ENCODE data around the gene CREB3L2.
"Not testable (repeated sequence)": the region's sequence is repeated elsewhere in the genome, so short reads cannot be mapped to it uniquely, and the experiment has no call there.

Gene CREB3L2

GRCh38 chr7:137978464-137979237 lies 23.2 kb downstream of the CREB3L2 start:
- H3K27me3 Mint-ChIP-seq: no peaks in the 10 kb centered on the region
- peaks cover 15% of the 10 kb centered on the region for H3K9me3 Mint-ChIP-seq
- H3K4me3 Mint-ChIP-seq: no peak overlapping the region
- H3K27ac Mint-ChIP-seq: no peak overlapping the region
- CTCF ChIA-PET: interaction anchor here (0.9 kb wide), 1 partner anchor 9 kb away, joined by 4 read pairs; no protein-coding TSS in a partner anchor
- DNase-seq: no peak
- peaks cover 12% of the 10 kb centered on the region for H3K36me3 Mint-ChIP-seq
- no peaks in the 10 kb centered on the region for H3K4me1 Mint-ChIP-seq

GRCh38 chr7:137977173-137977572 lies 24.7 kb downstream of the CREB3L2 start:
- no peak for DNase-seq
- no peaks in the 10 kb centered on the region for H3K27me3 Mint-ChIP-seq
- no peak overlapping the region for H3K27ac Mint-ChIP-seq
- CTCF ChIA-PET: no interaction called here
- no peaks in the 10 kb centered on the region for H3K4me1 Mint-ChIP-seq
- peaks cover 2% of the 10 kb centered on the region for H3K9me3 Mint-ChIP-seq
- no peak overlapping the region for H3K4me3 Mint-ChIP-seq
- H3K36me3 Mint-ChIP-seq: peaks cover 4% of the 10 kb centered on the region

DNA sequence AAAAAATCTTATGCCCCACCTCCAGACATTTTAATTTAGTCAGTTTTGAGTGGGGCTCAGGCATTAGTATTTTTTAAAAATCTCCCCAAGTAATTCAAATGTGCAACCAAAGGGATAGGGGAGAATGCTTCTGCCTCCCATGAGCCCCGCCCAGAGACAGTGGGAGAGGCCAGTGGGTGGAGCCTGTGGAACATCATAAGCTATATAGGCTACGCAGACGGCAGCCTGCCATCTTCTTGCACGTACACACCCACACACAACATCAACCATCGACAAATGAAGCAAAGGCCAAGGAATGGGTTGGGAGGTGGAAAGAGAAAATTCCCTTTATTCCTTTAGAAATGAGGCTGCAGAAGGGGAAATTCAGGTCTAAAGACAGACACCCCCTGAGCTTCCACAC lies 25.2 kb downstream of the CREB3L2 start:
- no peak overlapping the region for H3K27ac Mint-ChIP-seq
- no peak overlapping the region for H3K4me3 Mint-ChIP-seq
- CTCF ChIA-PET: no interaction called here
- H3K36me3 Mint-ChIP-seq: peaks cover 4% of the 10 kb centered on the region
- no peaks in the 10 kb centered on the region for H3K27me3 Mint-ChIP-seq
- peaks cover 2% of the 10 kb centered on the region for H3K9me3 Mint-ChIP-seq
- no peaks in the 10 kb centered on the region for H3K4me1 Mint-ChIP-seq
- no peak for DNase-seq

- Mint-ChIP-seq H3K9me3 (peaks cover under 1% of the 10 kb centered on the region), H3K4me3 (no peak overlapping the region), H3K36me3 (peaks cover 4% of the 10 kb centered on the region), H3K27ac (no peak overlapping the region), H3K27me3 (no peaks in the 10 kb centered on the region), H3K4me1 (no peaks in the 10 kb centered on the region)
- no peak for DNase-seq
- CTCF ChIA-PET: no interaction called here
Observed at GRCh38 chr7:137976232-137976631, 25.7 kb downstream of the CREB3L2 start.

- Mint-ChIP-seq H3K36me3 (peaks cover 4% of the 10 kb centered on the region), H3K27ac (no peak overlapping the region), H3K27me3 (no peaks in the 10 kb centered on the region), H3K4me3 (no peak overlapping the region), H3K4me1 (no peaks in the 10 kb centered on the region), H3K9me3 (no peaks in the 10 kb centered on the region)
- CTCF ChIA-PET: no interaction called here
- no peak for DNase-seq
Observed at GRCh38 chr7:137975768-137976167, 26.1 kb downstream of the CREB3L2 start.

- no peak for DNase-seq
- no peaks in the 10 kb centered on the region for H3K4me1 Mint-ChIP-seq
- no peak overlapping the region for H3K4me3 Mint-ChIP-seq
- H3K27ac Mint-ChIP-seq: no peak overlapping the region
- no peaks in the 10 kb centered on the region for H3K27me3 Mint-ChIP-seq
- H3K36me3 Mint-ChIP-seq: peaks cover 4% of the 10 kb centered on the region
- CTCF ChIA-PET: interaction anchor here (0.6 kb wide), 1 partner anchor 819 kb away, joined by 5 read pairs; no protein-coding TSS in a partner anchor
- H3K9me3 Mint-ChIP-seq: no peaks in the 10 kb centered on the region
Observed at GRCh38 chr7:137975221-137975620, 26.7 kb downstream of the CREB3L2 start.

- CTCF ChIA-PET: interaction anchor here (0.6 kb wide), 1 partner anchor 820 kb away, joined by 5 read pairs; no protein-coding TSS in a partner anchor
- Mint-ChIP-seq H3K9me3 (no peaks in the 10 kb centered on the region), H3K27me3 (no peaks in the 10 kb centered on the region), H3K27ac (no peak overlapping the region), H3K4me1 (no peaks in the 10 kb centered on the region), H3K36me3 (peaks cover 3% of the 10 kb centered on the region), H3K4me3 (no peak overlapping the region)
- no peak for DNase-seq
Observed at GRCh38 chr7:137974766-137975165, 27.1 kb downstream of the CREB3L2 start.

- peaks cover 6% of the 10 kb centered on the region for H3K36me3 Mint-ChIP-seq
Observed at GRCh38 chr7:137970253-137970975, 31.5 kb downstream of the CREB3L2 start.

DNA sequence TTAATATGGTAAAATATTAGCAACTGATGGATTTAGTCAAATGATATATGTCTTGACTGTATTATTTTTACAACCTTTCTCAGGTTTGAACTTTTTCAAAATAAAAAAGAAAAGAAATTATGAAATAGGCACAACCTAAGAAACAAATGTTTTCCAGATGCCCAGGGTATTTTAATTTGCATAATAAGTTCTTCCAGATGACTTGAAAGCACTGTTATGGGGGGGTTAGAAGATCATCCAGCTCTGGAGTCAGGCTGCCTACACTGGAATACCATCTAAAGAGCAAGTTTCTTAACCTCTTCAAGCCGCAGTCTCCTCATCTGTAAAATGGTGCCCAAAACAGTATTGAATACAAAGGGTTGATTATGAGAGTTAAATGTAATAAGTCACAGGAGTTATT lies 32.1 kb downstream of the CREB3L2 start:
- H3K9me3 Mint-ChIP-seq: no peaks in the 10 kb centered on the region
- H3K4me3 Mint-ChIP-seq: no peak overlapping the region
- CTCF ChIA-PET: no interaction called here
- H3K27me3 Mint-ChIP-seq: no peaks in the 10 kb centered on the region
- H3K36me3 Mint-ChIP-seq: peaks cover 6% of the 10 kb centered on the region
- H3K4me1 Mint-ChIP-seq: peaks cover 12% of the 10 kb centered on the region
- no peak for DNase-seq
- H3K27ac Mint-ChIP-seq: no peak overlapping the region

More at GRCh38 chr7:137970253-137970975, 31.5 kb downstream of the CREB3L2 start:
- Mint-ChIP-seq H3K27me3 (no peaks in the 10 kb centered on the region), H3K27ac (no peak overlapping the region), H3K4me1 (peaks cover 12% of the 10 kb centered on the region), H3K9me3 (no peaks in the 10 kb centered on the region), H3K4me3 (no peak overlapping the region)
- CTCF ChIA-PET: no interaction called here
- no peak for DNase-seq

DNA sequence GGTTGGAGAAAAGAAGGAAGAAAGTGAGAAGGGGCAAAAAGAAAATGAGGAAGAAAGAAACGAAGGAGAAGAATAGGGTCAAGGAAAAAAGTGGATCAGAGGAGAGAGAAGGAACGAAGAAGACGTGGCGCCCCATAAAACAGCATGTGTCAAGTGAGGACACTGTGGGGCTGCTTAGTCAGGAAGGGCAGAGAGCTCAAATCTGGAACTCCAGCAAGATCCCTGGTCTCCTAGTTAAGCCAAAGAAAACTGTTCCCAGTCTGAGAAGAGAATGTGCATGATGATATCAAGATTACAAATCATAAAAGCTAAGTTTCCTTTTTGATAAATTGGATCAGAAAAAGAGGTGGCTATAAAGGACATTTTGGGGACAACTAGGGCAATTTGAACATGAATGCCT lies 33.0 kb downstream of the CREB3L2 start:
- CTCF ChIA-PET: no interaction called here
- H3K27me3 Mint-ChIP-seq: no peaks in the 10 kb centered on the region
- peaks cover 6% of the 10 kb centered on the region for H3K36me3 Mint-ChIP-seq
- no peaks in the 10 kb centered on the region for H3K9me3 Mint-ChIP-seq
- no peak for DNase-seq
- H3K4me3 Mint-ChIP-seq: no peak overlapping the region
- peaks cover 12% of the 10 kb centered on the region for H3K4me1 Mint-ChIP-seq
- H3K27ac Mint-ChIP-seq: no peak overlapping the region

DNA sequence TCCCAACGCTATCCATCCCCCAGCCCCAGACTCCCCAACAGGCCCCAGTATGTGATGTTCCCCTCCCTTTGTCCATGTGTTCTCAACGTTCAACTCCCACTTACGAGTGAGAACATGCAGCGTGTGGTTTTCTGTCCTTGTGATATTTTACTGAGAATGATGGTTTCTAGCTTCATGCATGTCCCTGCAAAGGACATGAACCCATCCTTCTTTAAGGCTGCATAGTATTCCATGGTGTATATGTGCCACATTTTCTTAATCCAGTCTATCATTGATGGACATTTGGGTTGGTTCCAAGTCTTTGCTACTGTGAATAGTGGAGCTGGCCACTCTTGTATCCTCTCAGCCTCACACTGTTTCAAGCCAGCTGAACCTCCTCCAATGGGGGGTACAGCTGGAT lies 33.5 kb downstream of the CREB3L2 start:
- H3K4me1 Mint-ChIP-seq: peaks cover 12% of the 10 kb centered on the region
- CTCF ChIA-PET, DNase-seq, H3K27me3 Mint-ChIP-seq, H3K36me3 Mint-ChIP-seq, H3K9me3 Mint-ChIP-seq, H3K27ac Mint-ChIP-seq, H3K4me3 Mint-ChIP-seq: not testable (repeated sequence)

GRCh38 chr7:137967143-137968018 lies 34.5 kb downstream of the CREB3L2 start:
- no peaks in the 10 kb centered on the region for H3K27me3 Mint-ChIP-seq
- H3K36me3 Mint-ChIP-seq: peaks cover 6% of the 10 kb centered on the region
- H3K4me1 Mint-ChIP-seq: peaks cover 12% of the 10 kb centered on the region
- CTCF ChIA-PET: interaction anchor here (0.6 kb wide), 1 partner anchor 341 kb away, joined by 4 read pairs; no protein-coding TSS in a partner anchor
- no peak overlapping the region for H3K4me3 Mint-ChIP-seq
- H3K9me3 Mint-ChIP-seq: no peaks in the 10 kb centered on the region
- no peak for DNase-seq
- H3K27ac Mint-ChIP-seq: no peak overlapping the region

DNA sequence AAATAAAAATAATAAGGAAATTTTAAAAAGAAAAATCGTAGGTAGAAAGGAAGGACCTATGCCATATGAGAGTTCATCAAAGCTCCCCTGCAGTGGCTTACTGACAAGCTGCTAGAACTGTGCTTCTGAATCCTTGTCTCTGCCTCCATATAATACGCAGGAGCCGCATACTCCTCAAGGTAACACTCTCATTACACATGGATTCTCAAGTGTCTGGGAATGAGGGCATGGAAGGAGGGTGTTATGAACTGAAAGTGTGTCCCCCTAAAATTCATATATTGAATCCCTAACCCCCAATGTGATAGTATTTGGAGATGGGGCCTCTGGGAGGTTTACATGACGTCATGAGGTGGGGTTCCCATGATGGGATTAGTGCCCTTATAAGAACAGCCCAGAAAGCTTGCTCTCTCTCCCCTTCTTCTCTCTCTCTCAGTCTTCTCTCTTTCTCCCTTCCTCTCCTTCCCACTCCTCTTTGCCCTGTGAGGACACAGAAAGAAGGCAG lies 35.2 kb downstream of the CREB3L2 start:
- no peak overlapping the region for H3K27ac Mint-ChIP-seq
- CTCF ChIA-PET: interaction anchor here (1.0 kb wide), 1 partner anchor 16 kb away, joined by 3 read pairs; no protein-coding TSS in a partner anchor

More for the DNA sequence above, 35.2 kb downstream of the CREB3L2 start:
- Mint-ChIP-seq H3K27me3 (no peaks in the 10 kb centered on the region), H3K4me3 (no peak overlapping the region), H3K4me1 (peaks cover 12% of the 10 kb centered on the region), H3K36me3 (peaks cover 6% of the 10 kb centered on the region), H3K9me3 (no peaks in the 10 kb centered on the region)
- DNase-seq: no peak
